DMS79 (cell line): ENCODE results near the gene MRNIP.

ENCODE experiments used
- DNase-seq: peaks from one replicate; lab custom pipeline; 2025; lab: John Stamatoyannopoulos, UW

Gene MRNIP

GRCh38 chr5:179803651-179804554 is 54.7 kb downstream of the MRNIP start:
- no peak for DNase-seq

GRCh38 chr5:179802950-179803562 is 55.6 kb downstream of the MRNIP start:
- DNase-seq, result peak; percentile 87

- DNase-seq, result no peak
Measured at GRCh38 chr5:179802207-179802883, 56.3 kb downstream of the MRNIP start.

- DNase-seq, result no peak
Measured at GRCh38 chr5:179801304-179802206, 57.1 kb downstream of the MRNIP start.

GRCh38 chr5:179800696-179801201 is 57.9 kb downstream of the MRNIP start:
- DNase-seq, result no peak

GRCh38 chr5:179800071-179800695 is 58.4 kb downstream of the MRNIP start:
- no peak for DNase-seq

- DNase-seq, result no peak
Measured at GRCh38 chr5:179799644-179799973, 59.0 kb downstream of the MRNIP start.

GRCh38 chr5:179798771-179799643 is 59.6 kb downstream of the MRNIP start:
- DNase-seq, result no peak

GRCh38 chr5:179798144-179798770 is 60.4 kb downstream of the MRNIP start:
- DNase-seq, result no peak

- no peak for DNase-seq
Measured at GRCh38 chr5:179797741-179798140, 60.9 kb downstream of the MRNIP start.

- no peak for DNase-seq
Measured at GRCh38 chr5:179796877-179797608, 61.6 kb downstream of the MRNIP start.

- DNase-seq, result peak; percentile 51
Measured at GRCh38 chr5:179795863-179796833, 62.5 kb downstream of the MRNIP start.

GRCh38 chr5:179795049-179795862 is 63.4 kb downstream of the MRNIP start:
- peak; percentile 93 for DNase-seq

GRCh38 chr5:179794575-179794974 is 64.0 kb downstream of the MRNIP start:
- no peak for DNase-seq

GRCh38 chr5:179794171-179794570 is 64.4 kb downstream of the MRNIP start:
- DNase-seq, result no peak

- no peak for DNase-seq
Measured at GRCh38 chr5:179793468-179794139, 65.0 kb downstream of the MRNIP start, which contains the start of gene LTC4S. Gene LTC4S (plus strand): TSS chr5:179793986. CDS start chr5:179794081, 95 bp downstream.
